Lower leg skin (tissue), 4 donors: ENCODE data around the gene ERC2. TPM values are rescaled to one million over a fixed set of nuclear protein-coding genes. Genes with fewer than 3 reads are reported as not detected.

Experiments used
- DNase-seq, 2 donors: peaks; one replicate each; pipeline ENCODE4 v3.0.0-alpha.2; 2019; ENCODE audit warnings: low spot score in 2 of 2
- H3K4me3 ChIP-seq: fragments of 200-600 bp; sonication (generic); 2 replicates; pipeline ENCODE4 v1.5.1; 2017; ENCODE audit warnings: mild to moderate bottlenecking, low read depth; ENCODE audit not compliant: poor library complexity, severe bottlenecking
- CTCF ChIP-seq, 3 donors: fragments of 450-650 bp; IDR thresholded peaks; one replicate each; pipeline ENCODE4 v1.5.1; 2016; ENCODE audit warnings: antibody characterized with exemption in 3 of 3, mild to moderate bottlenecking in 3 of 3, moderate library complexity in 2 of 3
- POLR2A ChIP-seq, 2 donors: fragments of 450-650 bp; IDR thresholded peaks; one replicate each; pipeline ENCODE4 v1.6.1; 2016 to 2017; ENCODE audit warnings: antibody characterized with exemption in 2 of 2, mild to moderate bottlenecking in 1 of 2, moderate library complexity in 1 of 2
- WGBS, 2 donors: methylation state at CpG; one replicate each; pipeline ENCODE4 v1.1.5; 2018; 5-methylcytosine and 5-hydroxymethylcytosine counted together
- intact Hi-C: fragments of 100-400 bp; cut with DNase I; formaldehyde crosslinking; loops from one replicate; pipeline ENCODE4 v1.15.0; 2023; ENCODE audit warnings: low total_unique reads
- total RNA-seq, 4 donors: library from RNA; depleted of rRNA; stranded (reverse); fragments of >200 nt; gene quantifications; one replicate each; pipeline ENCODE4 v1.1.0, GENCODE V29; 2016

The ERC2 gene
- total RNA-seq, 4 donors from 2014 or later, result 0.23 to 1.3 (median 0.42) TPM; not detected in 1

- DNase-seq, result no peak
- 53 to 70% methylated on average over 2 of the region's 2 CpGs for WGBS, 2 donors
- no peak overlapping the region for H3K4me3 ChIP-seq
- no peak for TF ChIP-seq CTCF (IDR thresholded peaks at IDR 0.05)
- no peak for TF ChIP-seq POLR2A (IDR thresholded peaks at IDR 0.05)
- intact Hi-C loops, result no loop called here
Measured at GRCh38 chr3:55882006-55882405, 586.3 kb downstream of the ERC2 start.

- TF ChIP-seq CTCF (IDR thresholded peaks at IDR 0.05) (no peak), POLR2A (IDR thresholded peaks at IDR 0.05) (no peak)
- intact Hi-C loops, result no loop called here
Measured at GRCh38 chr3:55880357-55880756, 587.9 kb downstream of the ERC2 start.

GRCh38 chr3:55879901-55880331 lies 588.4 kb downstream of the ERC2 start:
- no peak overlapping the region for H3K4me3 ChIP-seq
- 22 to 32% methylated on average over 2 of the region's 2 CpGs for WGBS, 2 donors
- intact Hi-C loops, result no loop called here
- TF ChIP-seq CTCF (IDR thresholded peaks at IDR 0.05) (no peak), POLR2A (IDR thresholded peaks at IDR 0.05) (no peak)
- DNase-seq, result no peak

More at GRCh38 chr3:55880357-55880756, 587.9 kb downstream of the ERC2 start:
- DNase-seq, result no peak
- no peak overlapping the region for H3K4me3 ChIP-seq

GRCh38 chr3:55877703-55878102 lies 590.6 kb downstream of the ERC2 start:
- 85 to 87% methylated on average over 4 of the region's 4 CpGs for WGBS, 2 donors
- H3K4me3 ChIP-seq, result no peak overlapping the region
- intact Hi-C loops, result loop anchor here (2.0 kb wide), 1 partner anchor 65 kb away; no protein-coding TSS in a partner anchor
- DNase-seq, result no peak
- TF ChIP-seq CTCF (IDR thresholded peaks at IDR 0.05) (no peak), POLR2A (IDR thresholded peaks at IDR 0.05) (no peak)

- TF ChIP-seq CTCF (IDR thresholded peaks at IDR 0.05), result no peak
- TF ChIP-seq POLR2A (IDR thresholded peaks at IDR 0.05), result no peak
- no peak overlapping the region for H3K4me3 ChIP-seq
- intact Hi-C loops, result loop anchor here (2.0 kb wide), 1 partner anchor 66 kb away; no protein-coding TSS in a partner anchor
Measured at GRCh38 chr3:55876560-55876959, 591.7 kb downstream of the ERC2 start.

GRCh38 chr3:55875113-55875512 lies 593.2 kb downstream of the ERC2 start:
- H3K4me3 ChIP-seq, result no peak overlapping the region
- no peak for TF ChIP-seq CTCF (IDR thresholded peaks at IDR 0.05)
- TF ChIP-seq POLR2A (IDR thresholded peaks at IDR 0.05), result no peak
- 44 to 50% methylated on average over 1 of the region's 1 CpG for WGBS, 2 donors
- intact Hi-C loops, result no loop called here
- no peak for DNase-seq

More at GRCh38 chr3:55876560-55876959, 591.7 kb downstream of the ERC2 start:
- DNase-seq, result no peak
